ENCODE measurements around the gene HIGD1B. TPM values are rescaled to one million over a fixed set of nuclear protein-coding genes. Genes with fewer than 3 reads are reported as not detected.
A peak's percentile ranks its signal among the peaks of the same experiment; 100 is the strongest.

The HIGD1B gene
- total and polyA plus RNA-seq, 2 donors (not counting 3 experiments of a cell fraction or from before 2014, with no cell fraction given): not detected

GRCh38 chr17:44872131-44872768 lies 24.6 kb downstream of the HIGD1B start:
- Histone ChIP-seq H3K4me1 (ENCODE audit: control insufficient read depth, extremely low read depth, insufficient read depth, low read length) (peaks cover 20% of the 10 kb centered on the region), H3K27me3 (ENCODE audit: control insufficient read depth in 2 of 2, insufficient read depth in 2 of 2, low read length in 2 of 2) (no peaks in the 10 kb centered on the region), H3K9ac (replicated peaks; ENCODE audit: extremely low read depth, insufficient read depth, low read length) (no peak overlapping the region), H3K4me3 (replicated peaks in 1 of 3; ENCODE audit: insufficient read depth in 1 of 3, low read depth in 1 of 3, low read length in 3 of 3) (no peak overlapping the region), H3K9me3 (replicated peaks; ENCODE audit: control insufficient read depth, insufficient read depth, low read length) (no peaks in the 10 kb centered on the region), H3K36me3 (ENCODE audit: control insufficient read depth in 2 of 2, extremely low read depth in 1 of 2, insufficient read depth in 2 of 2, low read length in 2 of 2) (peaks cover 20 to 35% of the 10 kb centered on the region in 2 experiments), H4K20me1 (replicated peaks; ENCODE audit: control insufficient read depth, extremely low read depth, insufficient read depth, low read length) (no peaks in the 10 kb centered on the region), H2AFZ (ENCODE audit: low read depth, low read length) (no peak overlapping the region), H3K4me2 (ENCODE audit: insufficient read depth, low read length) (peak overlapping the region; percentile 52), H3K9me1 (replicated peaks; ENCODE audit: control insufficient read depth, extremely low read depth, insufficient read depth, low read length) (no peaks in the 10 kb centered on the region), H3K79me2 (ENCODE audit: control insufficient read depth, insufficient read depth, low read length) (no peaks in the 10 kb centered on the region), H3K27ac (ENCODE audit: insufficient read depth, low read depth, low read length) (peak overlapping the region; percentile 21)
- dilution Hi-C loops (cut with MboI; ENCODE audit: extremely low pct_ligation_motif_present, low sequenced_read_pairs): loop anchor here (25.0 kb wide), 1 partner anchor 110 kb away; the partner anchor contains the start of gene ADAM11
- intact Hi-C loops (cut with micrococcal nuclease): no loop called here
- FAIRE-seq: peak; percentile 52
- ChIA-PET POLR2A (interaction anchor here (0.6 kb wide), 1 partner anchor 9 kb away, joined by 4 read pairs; no protein-coding TSS in a partner anchor), CTCF (interaction anchor here (1.3 to 3.3 kb wide), 7 partner anchors 8 to 263 kb away, joined by 3 to 20 read pairs (median 6); partner anchors contain the start of gene ACBD4)
- TF ChIP-seq EZH2 (IDR thresholded peaks at IDR 0.05; ENCODE audit: borderline replicate concordance, low read depth, low read length, severe bottlenecking): no peak
- TF ChIP-seq GATA2 (IDR thresholded peaks at IDR 0.05; ENCODE audit: insufficient read depth, insufficient read length, low read depth, low read length): no peak
- no peak for TF ChIP-seq POLR2AphosphoS5 (IDR thresholded peaks at IDR 0.05; ENCODE audit: insufficient read depth, low read depth, low read length)
- TF ChIP-seq JUN (IDR thresholded peaks at IDR 0.05; ENCODE audit: borderline replicate concordance, insufficient read depth, insufficient read length, low read depth): no peak
- TF ChIP-seq MAX (IDR thresholded peaks at IDR 0.05; ENCODE audit: insufficient read depth, insufficient read length): no peak
- TF ChIP-seq CTCF (IDR thresholded peaks at IDR 0.05; ENCODE audit: extremely low read depth in 1 of 2, insufficient read depth in 1 of 2, low read depth in 1 of 2, low read length in 2 of 2): no peak
- TF ChIP-seq POLR2A (IDR thresholded peaks at IDR 0.05; ENCODE audit: low read depth, low read length): no peak
- TF ChIP-seq MYC (IDR thresholded peaks at IDR 0.05; ENCODE audit: low read depth, low read length): no peak
- no peak for TF ChIP-seq FOS (IDR thresholded peaks at IDR 0.05; ENCODE audit: borderline replicate concordance, insufficient read depth, low read length)
- BruUV-seq (replicated peaks): no TSS peak
- peak; percentile 40 for DNase-seq (ENCODE audit: low read depth, low spot score)
